ENCODE measurements around the gene NFS1.

Gene NFS1

GRCh38 chr20:35739294-35740163 is 40.4 kb upstream of the NFS1 start:
- H3K36me3 ChIP-seq (replicated peaks): peaks cover 65% of the 10 kb centered on the region
- in situ Hi-C loops (cut with HindIII; ENCODE audit: low pct_ligation_motif_present, low sequenced_read_pairs): loop anchor here (25.0 kb wide), 1 partner anchor 148 kb away; no protein-coding TSS in a partner anchor
- H3K27ac ChIP-seq: peak overlapping the region; percentile 100
- H3K27me3 ChIP-seq (replicated peaks): no peaks in the 10 kb centered on the region
- no peak for DNase-seq
- H3K4me3 ChIP-seq (ENCODE audit: low read depth, low read length): peak overlapping the region; percentile 96
- peak; percentile 25 for TF ChIP-seq CTCF (IDR thresholded peaks at IDR 0.05; ENCODE audit: low read depth, low read length, missing control alignments)

DNA sequence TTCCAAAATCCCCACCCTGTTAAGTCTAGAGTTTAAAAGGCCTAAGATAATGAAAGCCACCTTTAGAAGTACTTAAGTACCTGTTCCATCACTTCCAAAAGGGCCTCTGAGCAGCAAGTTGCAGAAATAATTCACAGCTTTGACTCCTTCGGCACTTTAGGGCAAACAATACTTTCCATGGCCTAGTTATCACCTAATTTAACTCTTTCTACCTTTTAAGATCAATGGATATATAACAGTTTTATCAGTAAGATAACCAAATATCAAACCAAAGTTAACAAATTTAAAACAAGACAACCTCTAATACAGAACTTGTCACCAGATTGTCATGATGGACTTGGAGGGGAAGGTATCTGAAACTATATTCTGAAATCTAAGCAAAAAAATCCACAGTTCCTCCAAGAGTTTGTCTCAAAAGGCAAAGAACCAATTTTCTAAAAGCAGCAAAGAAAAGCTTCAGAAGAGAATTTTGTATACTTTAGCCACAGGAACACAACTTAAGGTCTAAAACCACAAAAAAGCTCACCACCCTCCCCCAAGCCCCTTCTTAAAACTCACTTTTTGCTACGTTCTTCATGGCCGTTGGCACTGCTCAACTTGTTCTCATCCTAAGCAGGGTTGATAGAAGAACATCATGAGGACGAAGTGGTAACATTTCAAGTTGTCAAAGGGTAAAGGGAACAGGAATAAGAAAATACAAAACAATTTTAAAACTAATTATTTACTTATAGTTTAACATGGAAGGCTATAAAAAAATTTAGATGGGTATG is 39.4 kb upstream of the NFS1 start:
- no peak overlapping the region for H3K27ac ChIP-seq
- H3K27me3 ChIP-seq (replicated peaks): no peaks in the 10 kb centered on the region
- TF ChIP-seq CTCF (IDR thresholded peaks at IDR 0.05; ENCODE audit: low read depth, low read length, missing control alignments): no peak
- DNase-seq: no peak
- H3K36me3 ChIP-seq (replicated peaks): peaks cover 75% of the 10 kb centered on the region
- in situ Hi-C loops (cut with HindIII; ENCODE audit: low pct_ligation_motif_present, low sequenced_read_pairs): loop anchor here (25.0 kb wide), 1 partner anchor 149 kb away; no protein-coding TSS in a partner anchor
- no peak overlapping the region for H3K4me3 ChIP-seq (ENCODE audit: low read depth, low read length)

DNA sequence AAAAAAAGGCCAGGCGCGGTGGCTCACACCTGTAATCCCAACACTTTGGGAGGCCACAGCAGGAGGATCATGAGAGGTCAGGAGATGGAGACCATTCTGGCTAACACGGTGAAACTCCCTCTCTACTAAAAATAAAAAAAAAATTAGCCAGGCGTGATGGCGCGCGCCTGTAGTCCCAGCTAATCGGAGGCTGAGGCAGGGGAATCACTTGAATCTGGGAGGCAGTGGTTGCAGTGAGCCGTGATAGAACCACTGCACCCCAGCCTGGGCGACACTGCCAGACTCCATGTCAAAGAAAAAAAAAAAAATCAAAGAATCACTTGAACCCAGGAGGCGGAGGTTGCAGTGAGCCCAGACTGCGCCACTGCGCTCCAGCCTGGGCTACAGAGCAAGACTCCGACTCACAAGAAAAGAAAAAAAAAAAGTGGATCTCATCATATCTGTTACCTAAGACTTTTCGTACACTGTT is 38.7 kb upstream of the NFS1 start:
- H3K27me3 ChIP-seq (replicated peaks): no peaks in the 10 kb centered on the region
- H3K27ac ChIP-seq: no peak overlapping the region
- in situ Hi-C loops (cut with HindIII; ENCODE audit: low pct_ligation_motif_present, low sequenced_read_pairs): loop anchor here (25.0 kb wide), 1 partner anchor 149 kb away; no protein-coding TSS in a partner anchor
- H3K36me3 ChIP-seq (replicated peaks): peaks cover 82% of the 10 kb centered on the region
- DNase-seq: no peak
- TF ChIP-seq CTCF (IDR thresholded peaks at IDR 0.05; ENCODE audit: low read depth, low read length, missing control alignments): no peak
- no peak overlapping the region for H3K4me3 ChIP-seq (ENCODE audit: low read depth, low read length)

DNA sequence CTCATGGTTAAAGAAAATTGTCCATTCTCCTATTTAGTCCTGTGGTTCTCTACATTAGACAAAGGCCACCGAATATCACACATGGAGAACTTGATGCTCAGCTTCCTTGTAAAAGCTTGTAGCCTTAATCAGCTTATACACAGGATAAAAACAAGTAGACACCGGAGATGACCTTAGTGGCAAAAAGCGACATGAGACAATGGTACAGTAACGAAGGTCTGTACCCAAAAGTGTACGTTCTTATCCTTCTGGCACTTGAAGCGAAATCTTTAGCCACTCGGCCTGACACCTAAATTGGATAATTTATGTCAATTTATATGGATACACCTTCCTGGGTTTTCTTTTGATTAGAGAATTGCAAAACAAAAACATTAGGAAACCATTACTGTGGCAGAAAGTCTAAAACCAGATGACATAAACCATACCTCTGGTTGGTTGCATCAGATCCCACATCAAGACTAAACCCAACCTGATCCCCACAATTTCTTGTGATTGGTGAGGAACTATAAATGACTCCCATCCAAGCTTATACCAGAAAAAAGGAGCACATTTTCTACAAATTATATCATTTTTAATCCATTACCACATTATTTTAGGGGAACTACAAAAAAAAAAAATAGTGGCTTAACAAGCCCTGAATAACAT is 36.8 kb upstream of the NFS1 start:
- no peak for DNase-seq
- in situ Hi-C loops (cut with HindIII; ENCODE audit: low pct_ligation_motif_present, low sequenced_read_pairs): loop anchor here (25.0 kb wide), 1 partner anchor 151 kb away; no protein-coding TSS in a partner anchor
- no peak overlapping the region for H3K27ac ChIP-seq
- no peak for TF ChIP-seq CTCF (IDR thresholded peaks at IDR 0.05; ENCODE audit: low read depth, low read length, missing control alignments)
- H3K4me3 ChIP-seq (ENCODE audit: low read depth, low read length): no peak overlapping the region
- H3K36me3 ChIP-seq (replicated peaks): peaks cover 93% of the 10 kb centered on the region
- no peaks in the 10 kb centered on the region for H3K27me3 ChIP-seq (replicated peaks)

DNA sequence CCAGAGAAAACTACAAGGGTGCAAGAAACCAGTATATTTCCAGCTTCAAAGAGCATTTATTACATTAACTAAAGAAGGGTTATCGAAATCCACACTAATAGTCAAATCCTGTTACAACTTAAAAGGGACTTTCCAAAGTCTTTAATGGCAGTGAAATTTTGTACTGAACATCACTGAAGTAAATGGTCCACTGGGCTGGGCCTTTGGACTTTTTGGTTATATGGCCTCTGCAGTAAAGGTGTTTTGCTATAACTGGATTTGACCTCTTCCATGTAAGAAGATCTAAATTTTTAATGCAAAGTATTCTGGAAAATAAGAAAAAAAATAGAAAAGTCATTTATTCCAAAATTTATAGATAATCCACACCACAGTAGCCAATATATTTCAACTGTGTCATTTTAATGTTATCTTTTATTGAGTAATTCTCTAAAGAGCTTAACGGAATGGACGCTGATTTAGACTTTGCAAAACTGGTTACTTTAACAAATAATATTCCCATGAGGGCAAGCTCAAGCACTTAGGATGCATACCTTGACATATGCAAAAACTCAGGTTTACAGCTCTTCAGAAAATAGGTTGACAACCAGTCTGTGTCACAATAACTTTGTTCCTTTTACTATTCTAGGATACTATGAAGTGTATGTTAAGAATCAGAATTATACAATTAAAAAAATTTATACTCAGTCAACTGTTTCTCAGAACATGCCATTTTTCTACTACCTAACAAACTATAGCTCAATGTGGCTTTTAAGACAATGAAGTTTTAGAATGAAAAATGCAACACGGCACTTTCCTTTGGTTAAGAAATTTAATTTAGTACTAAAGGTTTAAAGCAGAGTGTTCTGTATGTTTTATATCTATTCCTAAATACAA is 35.9 kb upstream of the NFS1 start:
- no peak for DNase-seq
- peaks cover 94% of the 10 kb centered on the region for H3K36me3 ChIP-seq (replicated peaks)
- in situ Hi-C loops (cut with HindIII; ENCODE audit: low pct_ligation_motif_present, low sequenced_read_pairs): loop anchor here (25.0 kb wide), 1 partner anchor 152 kb away; no protein-coding TSS in a partner anchor
- H3K27ac ChIP-seq: no peak overlapping the region
- TF ChIP-seq CTCF (IDR thresholded peaks at IDR 0.05; ENCODE audit: low read depth, low read length, missing control alignments): no peak
- H3K27me3 ChIP-seq (replicated peaks): no peaks in the 10 kb centered on the region
- H3K4me3 ChIP-seq (ENCODE audit: low read depth, low read length): no peak overlapping the region

Measured in brain microvascular endothelial cell (primary cell).